ENCODE data around the gene SURF4.
"Not testable (repeated sequence)": the region's sequence is repeated elsewhere in the genome, so short reads cannot be mapped to it uniquely, and the experiment has no call there.

DNA sequence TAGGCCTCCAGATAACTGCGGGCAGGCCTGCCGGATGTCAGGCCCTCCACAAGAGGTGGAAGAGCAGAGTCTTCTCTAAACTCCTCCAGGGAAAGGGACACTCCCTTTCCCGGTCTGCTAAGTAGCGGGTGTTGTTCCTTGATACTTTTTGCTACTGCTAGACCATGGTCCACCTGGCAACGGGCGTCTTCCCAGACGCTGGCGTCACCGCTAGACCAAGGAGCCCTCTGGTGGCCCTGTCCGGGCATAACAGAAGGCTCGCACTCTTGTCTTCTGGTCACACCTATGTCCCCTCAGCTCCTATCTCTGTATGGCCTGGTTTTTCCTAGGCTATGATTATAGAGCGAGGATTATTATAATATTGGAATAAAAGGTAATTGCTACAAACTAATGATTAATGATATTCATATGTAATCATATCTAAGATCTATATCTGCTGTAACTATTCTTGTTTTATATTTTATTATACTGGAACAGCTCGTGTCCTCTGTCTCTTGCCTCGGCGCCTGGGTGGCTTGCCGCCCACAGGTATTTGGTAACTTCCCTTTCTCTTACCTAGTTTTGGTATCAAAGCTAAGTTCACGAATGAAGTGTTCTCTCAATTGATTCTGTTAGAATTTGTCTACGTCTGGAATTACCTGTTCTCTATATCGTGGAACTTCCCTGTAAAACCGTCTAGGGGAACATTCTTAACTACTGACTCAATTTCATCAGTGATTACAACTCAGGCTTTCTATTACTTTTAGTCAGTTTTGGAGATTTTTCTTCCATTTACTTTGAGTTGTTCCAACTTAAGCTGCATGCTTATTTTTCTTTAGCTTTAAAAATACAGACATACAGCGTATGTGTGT lies 46.3 kb downstream of the SURF4 start:
- TF ChIP-seq, protein P1, sequence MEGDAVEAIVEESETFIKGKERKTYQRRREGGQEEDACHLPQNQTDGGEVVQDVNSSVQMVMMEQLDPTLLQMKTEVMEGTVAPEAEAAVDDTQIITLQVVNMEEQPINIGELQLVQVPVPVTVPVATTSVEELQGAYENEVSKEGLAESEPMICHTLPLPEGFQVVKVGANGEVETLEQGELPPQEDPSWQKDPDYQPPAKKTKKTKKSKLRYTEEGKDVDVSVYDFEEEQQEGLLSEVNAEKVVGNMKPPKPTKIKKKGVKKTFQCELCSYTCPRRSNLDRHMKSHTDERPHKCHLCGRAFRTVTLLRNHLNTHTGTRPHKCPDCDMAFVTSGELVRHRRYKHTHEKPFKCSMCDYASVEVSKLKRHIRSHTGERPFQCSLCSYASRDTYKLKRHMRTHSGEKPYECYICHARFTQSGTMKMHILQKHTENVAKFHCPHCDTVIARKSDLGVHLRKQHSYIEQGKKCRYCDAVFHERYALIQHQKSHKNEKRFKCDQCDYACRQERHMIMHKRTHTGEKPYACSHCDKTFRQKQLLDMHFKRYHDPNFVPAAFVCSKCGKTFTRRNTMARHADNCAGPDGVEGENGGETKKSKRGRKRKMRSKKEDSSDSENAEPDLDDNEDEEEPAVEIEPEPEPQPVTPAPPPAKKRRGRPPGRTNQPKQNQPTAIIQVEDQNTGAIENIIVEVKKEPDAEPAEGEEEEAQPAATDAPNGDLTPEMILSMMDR (IDR thresholded peaks at IDR 0.05; ENCODE audit: low read depth, low read length, missing input control), result peak; percentile 40
- not testable (repeated sequence) for TF ChIP-seq JUND (IDR thresholded peaks at IDR 0.05); SP1 (IDR thresholded peaks at IDR 0.05); YY1 (IDR thresholded peaks at IDR 0.05); FOXA1 (IDR thresholded peaks at IDR 0.05); GABPA (IDR thresholded peaks at IDR 0.05 in 1 of 2, conservative IDR thresholded peaks at IDR 0.05 in 1 of 2); EGR1 (IDR thresholded peaks at IDR 0.05; ENCODE audit: low read depth in 2 of 2); FOXA2 (IDR thresholded peaks at IDR 0.05); NR2F2 (IDR thresholded peaks at IDR 0.05)
- TF ChIP-seq, protein P2, sequence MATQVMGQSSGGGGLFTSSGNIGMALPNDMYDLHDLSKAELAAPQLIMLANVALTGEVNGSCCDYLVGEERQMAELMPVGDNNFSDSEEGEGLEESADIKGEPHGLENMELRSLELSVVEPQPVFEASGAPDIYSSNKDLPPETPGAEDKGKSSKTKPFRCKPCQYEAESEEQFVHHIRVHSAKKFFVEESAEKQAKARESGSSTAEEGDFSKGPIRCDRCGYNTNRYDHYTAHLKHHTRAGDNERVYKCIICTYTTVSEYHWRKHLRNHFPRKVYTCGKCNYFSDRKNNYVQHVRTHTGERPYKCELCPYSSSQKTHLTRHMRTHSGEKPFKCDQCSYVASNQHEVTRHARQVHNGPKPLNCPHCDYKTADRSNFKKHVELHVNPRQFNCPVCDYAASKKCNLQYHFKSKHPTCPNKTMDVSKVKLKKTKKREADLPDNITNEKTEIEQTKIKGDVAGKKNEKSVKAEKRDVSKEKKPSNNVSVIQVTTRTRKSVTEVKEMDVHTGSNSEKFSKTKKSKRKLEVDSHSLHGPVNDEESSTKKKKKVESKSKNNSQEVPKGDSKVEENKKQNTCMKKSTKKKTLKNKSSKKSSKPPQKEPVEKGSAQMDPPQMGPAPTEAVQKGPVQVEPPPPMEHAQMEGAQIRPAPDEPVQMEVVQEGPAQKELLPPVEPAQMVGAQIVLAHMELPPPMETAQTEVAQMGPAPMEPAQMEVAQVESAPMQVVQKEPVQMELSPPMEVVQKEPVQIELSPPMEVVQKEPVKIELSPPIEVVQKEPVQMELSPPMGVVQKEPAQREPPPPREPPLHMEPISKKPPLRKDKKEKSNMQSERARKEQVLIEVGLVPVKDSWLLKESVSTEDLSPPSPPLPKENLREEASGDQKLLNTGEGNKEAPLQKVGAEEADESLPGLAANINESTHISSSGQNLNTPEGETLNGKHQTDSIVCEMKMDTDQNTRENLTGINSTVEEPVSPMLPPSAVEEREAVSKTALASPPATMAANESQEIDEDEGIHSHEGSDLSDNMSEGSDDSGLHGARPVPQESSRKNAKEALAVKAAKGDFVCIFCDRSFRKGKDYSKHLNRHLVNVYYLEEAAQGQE (IDR thresholded peaks at IDR 0.05), result not testable (repeated sequence)
- TF ChIP-seq, protein P3, sequence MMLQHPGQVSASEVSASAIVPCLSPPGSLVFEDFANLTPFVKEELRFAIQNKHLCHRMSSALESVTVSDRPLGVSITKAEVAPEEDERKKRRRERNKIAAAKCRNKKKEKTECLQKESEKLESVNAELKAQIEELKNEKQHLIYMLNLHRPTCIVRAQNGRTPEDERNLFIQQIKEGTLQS (IDR thresholded peaks at IDR 0.05), result not testable (repeated sequence)
- TF ChIP-seq HNF4A (conservative IDR thresholded peaks at IDR 0.05), result peak in 1 of 2 donors; percentile 20
- TF ChIP-seq RAD21 (IDR thresholded peaks at IDR 0.05), result peak; percentile 62 to 73
